GM18499 (cell line): ENCODE data around the gene PCDHGA6.
"Not testable (repeated sequence)": the region's sequence is repeated elsewhere in the genome, so short reads cannot be mapped to it uniquely, and the experiment has no call there.

ENCODE experiments used
- ATAC-seq: cut with Tn5 transposase; IDR thresholded peaks from one replicate; pipeline ENCODE4 v1.9.1; 2021; ENCODE audit warnings: moderate number of reproducible peaks; ENCODE audit not compliant: insufficient read depth, unreplicated experiment

The PCDHGA6 gene

GRCh38 chr5:141389153-141390042 lies 15.7 kb downstream of the PCDHGA6 start:
- no peak for ATAC-seq

GRCh38 chr5:141392429-141393198 lies 18.9 kb downstream of the PCDHGA6 start, which contains the start of gene PCDHGA8:
PCDHGA8 (plus strand) TSS chr5:141392633; CDS start chr5:141392814, 181 bp downstream.
- ATAC-seq: no peak

GRCh38 chr5:141393267-141393666 lies 19.6 kb downstream of the PCDHGA6 start:
- ATAC-seq: no peak

- not testable (repeated sequence) for ATAC-seq
Measured at GRCh38 chr5:141394401-141395187, 20.9 kb downstream of the PCDHGA6 start.

- ATAC-seq: peak; percentile 78
Measured at GRCh38 chr5:141397756-141398551, 24.3 kb downstream of the PCDHGA6 start, which contains the start of gene PCDHGB5. PCDHGB5 (plus strand) TSS chr5:141397947; CDS start chr5:141398128, 181 bp downstream.

GRCh38 chr5:141398608-141399007 lies 24.9 kb downstream of the PCDHGA6 start:
- ATAC-seq: no peak

- no peak for ATAC-seq
Measured at GRCh38 chr5:141399555-141400258, 26.0 kb downstream of the PCDHGA6 start.

- no peak for ATAC-seq
Measured at GRCh38 chr5:141402553-141403243, 29.0 kb downstream of the PCDHGA6 start, which contains the start of gene PCDHGA9. PCDHGA9 (plus strand) TSS chr5:141402778; CDS start chr5:141402953, 175 bp downstream.

- ATAC-seq: no peak
Measured at GRCh38 chr5:141403387-141403786, 29.7 kb downstream of the PCDHGA6 start.

- ATAC-seq: not testable (repeated sequence)
Measured at GRCh38 chr5:141407790-141408505, 34.3 kb downstream of the PCDHGA6 start, which contains the start of gene PCDHGB6. PCDHGB6 (plus strand) TSS chr5:141408021; CDS start chr5:141408203, 182 bp downstream.

GRCh38 chr5:141409598-141410306 lies 36.1 kb downstream of the PCDHGA6 start:
- no peak for ATAC-seq

- no peak for ATAC-seq
Measured at GRCh38 chr5:141411575-141411974, 37.9 kb downstream of the PCDHGA6 start.

- no peak for ATAC-seq
Measured at GRCh38 chr5:141412854-141413539, 39.3 kb downstream of the PCDHGA6 start, which contains the start of gene PCDHGA10. PCDHGA10 (plus strand) TSS chr5:141412987; CDS start chr5:141413176, 189 bp downstream.

- ATAC-seq: no peak
Measured at GRCh38 chr5:141413540-141414069, 39.9 kb downstream of the PCDHGA6 start.

- ATAC-seq: not testable (repeated sequence)
Measured at GRCh38 chr5:141414548-141415274, 41.0 kb downstream of the PCDHGA6 start.
